Measurements from ENCODE around the gene GADL1.

GADL1 gene

GRCh38 chr3:30753766-30754165, 140.7 kb downstream of the GADL1 start:
- no peak overlapping the region for H3K4ac ChIP-seq (ENCODE audit: low read depth in 1 of 2, low read length in 2 of 2)
- no peak overlapping the region for H2BK5ac ChIP-seq (ENCODE audit: low read depth, low read length, poor library complexity, severe bottlenecking)
- H3K27me3 ChIP-seq (ENCODE audit: control insufficient read depth in 1 of 2, insufficient read depth in 1 of 2, low read length in 2 of 2) = no peaks in the 10 kb centered on the region
- 100% methylated on average over 2 of the region's 3 CpGs for WGBS
- H3K79me1 ChIP-seq (replicated peaks; ENCODE audit: low read length, poor library complexity, severe bottlenecking) = no peaks in the 10 kb centered on the region
- H3K4me3 ChIP-seq (ENCODE audit: insufficient read depth in 1 of 2, low read depth in 1 of 2, low read length in 2 of 2) = no peak overlapping the region
- H4K91ac ChIP-seq (ENCODE audit: low read length) = no peak overlapping the region
- H4K8ac ChIP-seq (ENCODE audit: low read length) = no peak overlapping the region
- H2BK15ac ChIP-seq (ENCODE audit: low read depth, poor library complexity, severe bottlenecking) = no peak overlapping the region
- H2BK120ac ChIP-seq (ENCODE audit: low read depth, low read length) = no peak overlapping the region
- H3K9ac ChIP-seq (ENCODE audit: low read length) = no peak overlapping the region
- peak; percentile 32 for DNase-seq
- no peak overlapping the region for H3K18ac ChIP-seq (ENCODE audit: low read depth in 1 of 2, low read length in 2 of 2)
- no peaks in the 10 kb centered on the region for H3K4me1 ChIP-seq (ENCODE audit: control insufficient read depth, insufficient read depth, low read depth, low read length)
- H2AK5ac ChIP-seq (ENCODE audit: low read length, severe bottlenecking) = no peak overlapping the region
- H3K9me3 ChIP-seq (ENCODE audit: control insufficient read depth, low read length) = no peaks in the 10 kb centered on the region
- no peak overlapping the region for H2AFZ ChIP-seq (ENCODE audit: low read depth, low read length)
- peak overlapping the region in 1 of 2 experiments; percentile 90 for H2BK12ac ChIP-seq (ENCODE audit: low read length in 2 of 2)
- H3K4me2 ChIP-seq (ENCODE audit: low read length, poor library complexity, severe bottlenecking) = no peak overlapping the region
- no peak overlapping the region for H3K27ac ChIP-seq (ENCODE audit: low read length, poor library complexity, severe bottlenecking)
- H3K14ac ChIP-seq (ENCODE audit: low read length in 2 of 2) = no peak overlapping the region
- H3K36me3 ChIP-seq (ENCODE audit: control insufficient read depth in 1 of 2, insufficient read depth in 2 of 2, low read depth in 1 of 2, low read length in 2 of 2) = no peaks in the 10 kb centered on the region
- no peak overlapping the region for H3K23ac ChIP-seq (ENCODE audit: low read length in 2 of 2)

- 40% methylated on average over 1 of the region's 4 CpGs for WGBS
- no peak overlapping the region for H2BK5ac ChIP-seq (ENCODE audit: low read depth, low read length, poor library complexity, severe bottlenecking)
- no peaks in the 10 kb centered on the region for H3K36me3 ChIP-seq (ENCODE audit: control insufficient read depth in 1 of 2, insufficient read depth in 2 of 2, low read depth in 1 of 2, low read length in 2 of 2)
- no peaks in the 10 kb centered on the region for H3K79me1 ChIP-seq (replicated peaks; ENCODE audit: low read length, poor library complexity, severe bottlenecking)
- no peak overlapping the region for H3K4me3 ChIP-seq (ENCODE audit: insufficient read depth in 1 of 2, low read depth in 1 of 2, low read length in 2 of 2)
- no peak overlapping the region for H3K4me2 ChIP-seq (ENCODE audit: low read length, poor library complexity, severe bottlenecking)
- H3K4me1 ChIP-seq (ENCODE audit: control insufficient read depth, insufficient read depth, low read depth, low read length) = no peaks in the 10 kb centered on the region
- H2BK12ac ChIP-seq (ENCODE audit: low read length in 2 of 2) = no peak overlapping the region
- no peak overlapping the region for H2BK120ac ChIP-seq (ENCODE audit: low read depth, low read length)
- DNase-seq = peak; percentile 89
- no peak overlapping the region for H2AFZ ChIP-seq (ENCODE audit: low read depth, low read length)
- no peak overlapping the region for H3K4ac ChIP-seq (ENCODE audit: low read depth in 1 of 2, low read length in 2 of 2)
- H3K14ac ChIP-seq (ENCODE audit: low read length in 2 of 2) = no peak overlapping the region
- no peak overlapping the region for H2AK5ac ChIP-seq (ENCODE audit: low read length, severe bottlenecking)
- no peaks in the 10 kb centered on the region for H3K9me3 ChIP-seq (ENCODE audit: control insufficient read depth, low read length)
- H3K18ac ChIP-seq (ENCODE audit: low read depth in 1 of 2, low read length in 2 of 2) = no peak overlapping the region
- H3K23ac ChIP-seq (ENCODE audit: low read length in 2 of 2) = no peak overlapping the region
- H3K27me3 ChIP-seq (ENCODE audit: control insufficient read depth in 1 of 2, insufficient read depth in 1 of 2, low read length in 2 of 2) = no peaks in the 10 kb centered on the region
- H4K8ac ChIP-seq (ENCODE audit: low read length) = no peak overlapping the region
- H3K9ac ChIP-seq (ENCODE audit: low read length) = no peak overlapping the region
- no peak overlapping the region for H4K91ac ChIP-seq (ENCODE audit: low read length)
- no peak overlapping the region for H2BK15ac ChIP-seq (ENCODE audit: low read depth, poor library complexity, severe bottlenecking)
- no peak overlapping the region for H3K27ac ChIP-seq (ENCODE audit: low read length, poor library complexity, severe bottlenecking)
Observed at GRCh38 chr3:30752970-30753369, 141.5 kb downstream of the GADL1 start.

- Histone ChIP-seq H2BK5ac (ENCODE audit: low read depth, low read length, poor library complexity, severe bottlenecking) (no peak overlapping the region), H3K27ac (ENCODE audit: low read length, poor library complexity, severe bottlenecking) (no peak overlapping the region), H3K4me2 (ENCODE audit: low read length, poor library complexity, severe bottlenecking) (no peak overlapping the region), H3K9ac (ENCODE audit: low read length) (no peak overlapping the region), H4K91ac (ENCODE audit: low read length) (no peak overlapping the region), H3K23ac (ENCODE audit: low read length in 2 of 2) (no peak overlapping the region), H3K14ac (ENCODE audit: low read length in 2 of 2) (no peak overlapping the region), H2BK12ac (ENCODE audit: low read length in 2 of 2) (peak overlapping the region; percentile 30 to 79), H3K9me3 (ENCODE audit: control insufficient read depth, low read length) (no peaks in the 10 kb centered on the region), H2BK120ac (ENCODE audit: low read depth, low read length) (no peak overlapping the region), H2AFZ (ENCODE audit: low read depth, low read length) (no peak overlapping the region), H3K18ac (ENCODE audit: low read depth in 1 of 2, low read length in 2 of 2) (peak overlapping the region in 1 of 2 experiments; percentile 38), H3K36me3 (ENCODE audit: control insufficient read depth in 1 of 2, insufficient read depth in 2 of 2, low read depth in 1 of 2, low read length in 2 of 2) (no peaks in the 10 kb centered on the region), H2AK5ac (ENCODE audit: low read length, severe bottlenecking) (peak overlapping the region; percentile 27), H3K4me3 (ENCODE audit: insufficient read depth in 1 of 2, low read depth in 1 of 2, low read length in 2 of 2) (no peak overlapping the region), H3K4me1 (ENCODE audit: control insufficient read depth, insufficient read depth, low read depth, low read length) (no peaks in the 10 kb centered on the region), H3K27me3 (ENCODE audit: control insufficient read depth in 1 of 2, insufficient read depth in 1 of 2, low read length in 2 of 2) (no peaks in the 10 kb centered on the region), H2BK15ac (ENCODE audit: low read depth, poor library complexity, severe bottlenecking) (no peak overlapping the region), H3K4ac (ENCODE audit: low read depth in 1 of 2, low read length in 2 of 2) (peak overlapping the region; percentile 61 to 73), H4K8ac (ENCODE audit: low read length) (no peak overlapping the region), H3K79me1 (replicated peaks; ENCODE audit: low read length, poor library complexity, severe bottlenecking) (no peaks in the 10 kb centered on the region)
- WGBS = 88% methylated on average over 3 of the region's 5 CpGs
- DNase-seq = no peak
Observed at GRCh38 chr3:30752491-30752890, 142.0 kb downstream of the GADL1 start.

GRCh38 chr3:30751610-30752299, 142.7 kb downstream of the GADL1 start:
- H2AK5ac ChIP-seq (ENCODE audit: low read length, severe bottlenecking) = peak overlapping the region; percentile 74
- 59% methylated on average over 11 of the region's 11 CpGs for WGBS
- H3K14ac ChIP-seq (ENCODE audit: low read length in 2 of 2) = no peak overlapping the region
- H3K9ac ChIP-seq (ENCODE audit: low read length) = no peak overlapping the region
- DNase-seq = peak; percentile 74
- peak overlapping the region; percentile 79 to 91 for H2BK12ac ChIP-seq (ENCODE audit: low read length in 2 of 2)
- no peak overlapping the region for H3K27ac ChIP-seq (ENCODE audit: low read length, poor library complexity, severe bottlenecking)
- peak overlapping the region; percentile 66 for H4K8ac ChIP-seq (ENCODE audit: low read length)
- H3K4me2 ChIP-seq (ENCODE audit: low read length, poor library complexity, severe bottlenecking) = no peak overlapping the region
- H2BK120ac ChIP-seq (ENCODE audit: low read depth, low read length) = peak overlapping the region; percentile 43
- no peak overlapping the region for H2BK15ac ChIP-seq (ENCODE audit: low read depth, poor library complexity, severe bottlenecking)
- H2BK5ac ChIP-seq (ENCODE audit: low read depth, low read length, poor library complexity, severe bottlenecking) = no peak overlapping the region
- no peaks in the 10 kb centered on the region for H3K79me1 ChIP-seq (replicated peaks; ENCODE audit: low read length, poor library complexity, severe bottlenecking)
- H3K4me3 ChIP-seq (ENCODE audit: insufficient read depth in 1 of 2, low read depth in 1 of 2, low read length in 2 of 2) = no peak overlapping the region
- H3K23ac ChIP-seq (ENCODE audit: low read length in 2 of 2) = no peak overlapping the region
- no peaks in the 10 kb centered on the region for H3K9me3 ChIP-seq (ENCODE audit: control insufficient read depth, low read length)
- H3K36me3 ChIP-seq (ENCODE audit: control insufficient read depth in 1 of 2, insufficient read depth in 2 of 2, low read depth in 1 of 2, low read length in 2 of 2) = no peaks in the 10 kb centered on the region
- H4K91ac ChIP-seq (ENCODE audit: low read length) = peak overlapping the region; percentile 29
- H3K4me1 ChIP-seq (ENCODE audit: control insufficient read depth, insufficient read depth, low read depth, low read length) = no peaks in the 10 kb centered on the region
- H2AFZ ChIP-seq (ENCODE audit: low read depth, low read length) = no peak overlapping the region
- peak overlapping the region; percentile 13 to 66 for H3K18ac ChIP-seq (ENCODE audit: low read depth in 1 of 2, low read length in 2 of 2)
- H3K27me3 ChIP-seq (ENCODE audit: control insufficient read depth in 1 of 2, insufficient read depth in 1 of 2, low read length in 2 of 2) = no peaks in the 10 kb centered on the region
- H3K4ac ChIP-seq (ENCODE audit: low read depth in 1 of 2, low read length in 2 of 2) = peak overlapping the region; percentile 56 to 73

Measured in mesenchymal stem cell (in vitro differentiated cells and primary cell).